Coronary artery (tissue), 2 donors: Measurements from ENCODE around the gene NCKAP5.
"Not testable (repeated sequence)": the region's sequence is repeated elsewhere in the genome, so short reads cannot be mapped to it uniquely, and the experiment has no call there.

Source experiments
- DNase-seq: peaks from one replicate; pipeline ENCODE4 v3.0.0-alpha.2; 2017; ENCODE audit warnings: low spot score
- H3K27ac ChIP-seq, 2 donors: fragments of 200-600 bp; sonication (generic); one replicate each; pipeline ENCODE4 v1.5.1; 2016 to 2019
- H3K4me3 ChIP-seq: fragments of 200-600 bp; sonication (generic); 2 replicates; pipeline ENCODE4 v1.5.1; 2016; ENCODE audit warnings: mild to moderate bottlenecking, moderate library complexity
- TF ChIP-seq, protein P1 (sequence below): fragments of 200-600 bp; sonication (generic); IDR thresholded peaks from one replicate; pipeline ENCODE4 v1.5.1; 2019; ENCODE audit warnings: antibody characterized with exemption

The NCKAP5 gene

DNA sequence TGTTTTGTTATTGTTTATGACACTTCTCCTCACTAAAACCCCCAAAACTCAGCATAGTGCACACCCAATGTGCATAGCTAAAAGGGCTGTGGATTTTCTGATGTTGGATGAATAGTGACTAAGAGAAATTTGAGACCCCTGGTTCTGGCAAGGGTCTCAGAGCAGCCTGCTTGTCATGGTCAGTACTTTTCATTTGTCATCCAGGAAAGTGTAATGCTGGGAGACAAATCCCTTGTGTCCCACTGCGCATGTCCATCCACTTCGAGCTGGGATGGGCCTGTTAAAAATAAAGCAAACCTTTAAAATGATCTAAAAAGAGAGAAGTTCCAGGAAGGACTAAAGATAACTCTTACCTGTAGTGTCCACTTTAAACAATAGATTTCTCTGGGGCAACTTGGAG, 851.3 kb downstream of the NCKAP5 start:
- no peak overlapping the region for H3K4me3 ChIP-seq
- DNase-seq: no peak
- TF ChIP-seq, protein P1, sequence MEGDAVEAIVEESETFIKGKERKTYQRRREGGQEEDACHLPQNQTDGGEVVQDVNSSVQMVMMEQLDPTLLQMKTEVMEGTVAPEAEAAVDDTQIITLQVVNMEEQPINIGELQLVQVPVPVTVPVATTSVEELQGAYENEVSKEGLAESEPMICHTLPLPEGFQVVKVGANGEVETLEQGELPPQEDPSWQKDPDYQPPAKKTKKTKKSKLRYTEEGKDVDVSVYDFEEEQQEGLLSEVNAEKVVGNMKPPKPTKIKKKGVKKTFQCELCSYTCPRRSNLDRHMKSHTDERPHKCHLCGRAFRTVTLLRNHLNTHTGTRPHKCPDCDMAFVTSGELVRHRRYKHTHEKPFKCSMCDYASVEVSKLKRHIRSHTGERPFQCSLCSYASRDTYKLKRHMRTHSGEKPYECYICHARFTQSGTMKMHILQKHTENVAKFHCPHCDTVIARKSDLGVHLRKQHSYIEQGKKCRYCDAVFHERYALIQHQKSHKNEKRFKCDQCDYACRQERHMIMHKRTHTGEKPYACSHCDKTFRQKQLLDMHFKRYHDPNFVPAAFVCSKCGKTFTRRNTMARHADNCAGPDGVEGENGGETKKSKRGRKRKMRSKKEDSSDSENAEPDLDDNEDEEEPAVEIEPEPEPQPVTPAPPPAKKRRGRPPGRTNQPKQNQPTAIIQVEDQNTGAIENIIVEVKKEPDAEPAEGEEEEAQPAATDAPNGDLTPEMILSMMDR: no peak
- no peak overlapping the region for H3K27ac ChIP-seq

DNA sequence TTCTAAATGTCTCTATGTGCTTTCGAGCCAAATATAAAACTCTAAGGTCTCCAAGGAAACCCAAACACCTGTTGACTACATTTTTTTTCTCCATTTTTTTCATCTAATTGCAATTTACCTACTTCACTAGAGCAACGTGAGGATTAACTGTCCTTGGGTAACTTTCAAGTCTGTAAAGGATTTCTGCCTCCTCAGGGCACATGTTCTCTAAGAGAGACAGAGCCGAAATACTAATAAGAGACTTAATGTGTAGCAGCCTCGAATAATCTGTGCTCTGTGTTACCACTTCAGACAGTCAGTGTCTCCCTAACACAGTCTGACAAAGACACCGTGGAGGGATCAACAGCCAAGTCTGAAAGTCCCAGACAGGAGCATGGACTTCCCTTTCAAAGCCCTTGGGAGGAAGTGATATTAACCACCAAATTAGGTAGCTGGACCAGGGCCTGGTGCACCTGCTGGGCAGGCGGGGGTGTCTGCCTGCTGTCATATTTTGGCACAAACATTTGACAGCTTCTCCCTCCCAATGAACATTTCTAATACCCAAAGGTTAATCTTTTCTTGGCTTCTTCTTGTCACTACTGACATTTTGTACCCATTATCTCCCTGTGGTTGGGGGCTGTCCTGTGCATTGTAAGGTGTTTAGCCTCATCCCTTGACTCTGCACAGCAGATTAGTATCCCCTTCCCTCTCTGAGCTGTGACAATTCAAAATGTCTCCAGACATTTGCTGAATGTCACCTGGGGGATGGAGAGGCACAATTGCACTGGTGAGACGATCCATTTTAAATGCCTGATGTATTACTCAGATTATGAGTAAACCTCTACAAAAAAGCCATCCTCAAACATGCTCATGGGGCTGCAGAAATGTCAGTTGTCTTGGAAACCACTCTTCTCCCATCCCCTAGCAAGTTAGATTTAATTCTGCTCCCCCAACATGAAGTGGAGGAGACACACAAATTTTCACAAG, 852.6 kb downstream of the NCKAP5 start:
- Histone ChIP-seq H3K4me3 (no peak overlapping the region), H3K27ac (no peak overlapping the region)
- no peak for DNase-seq
- TF ChIP-seq, protein P1: no peak

DNA sequence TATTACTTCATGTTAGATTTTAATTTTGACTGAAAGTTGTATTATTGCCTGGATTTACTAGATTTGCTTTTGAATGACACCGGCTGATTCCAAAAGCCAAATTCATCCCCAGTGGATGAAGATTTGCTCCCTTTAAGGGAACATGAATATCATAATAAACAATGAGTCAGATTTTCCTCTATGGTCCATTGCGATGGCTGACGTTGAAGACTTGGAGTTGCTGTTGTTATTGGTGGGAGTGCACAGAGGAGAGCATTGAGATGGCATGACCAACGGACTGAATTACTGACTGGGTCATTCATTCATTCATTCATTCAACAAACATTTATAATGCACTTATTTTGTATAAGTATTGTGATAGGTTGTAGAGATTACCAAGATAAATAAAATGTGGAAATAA, 864.9 kb downstream of the NCKAP5 start:
- no peak overlapping the region for H3K27ac ChIP-seq
- TF ChIP-seq, protein P1: no peak
- H3K4me3 ChIP-seq: no peak overlapping the region
- no peak for DNase-seq

DNA sequence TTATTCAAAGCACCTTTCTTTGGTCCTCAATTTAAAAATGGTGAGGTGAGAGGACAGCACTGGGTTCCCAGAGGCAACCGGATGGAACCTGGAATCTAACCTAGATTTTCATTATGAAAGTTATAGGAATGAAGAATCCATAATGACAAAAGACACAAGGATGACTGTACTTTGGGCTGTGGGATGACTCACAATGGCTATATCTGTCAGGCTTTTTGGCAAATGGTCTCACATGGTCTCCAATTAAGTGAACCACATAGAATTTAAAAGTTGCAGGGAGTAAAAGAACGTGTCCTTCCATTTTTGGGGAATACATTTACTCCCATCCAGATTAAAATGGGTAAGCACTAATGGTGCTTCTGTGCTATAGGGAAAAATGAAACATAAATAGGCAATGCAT, 866.5 kb downstream of the NCKAP5 start:
- DNase-seq: no peak
- TF ChIP-seq, protein P1: no peak
- Histone ChIP-seq H3K4me3 (no peak overlapping the region), H3K27ac (no peak overlapping the region)

DNA sequence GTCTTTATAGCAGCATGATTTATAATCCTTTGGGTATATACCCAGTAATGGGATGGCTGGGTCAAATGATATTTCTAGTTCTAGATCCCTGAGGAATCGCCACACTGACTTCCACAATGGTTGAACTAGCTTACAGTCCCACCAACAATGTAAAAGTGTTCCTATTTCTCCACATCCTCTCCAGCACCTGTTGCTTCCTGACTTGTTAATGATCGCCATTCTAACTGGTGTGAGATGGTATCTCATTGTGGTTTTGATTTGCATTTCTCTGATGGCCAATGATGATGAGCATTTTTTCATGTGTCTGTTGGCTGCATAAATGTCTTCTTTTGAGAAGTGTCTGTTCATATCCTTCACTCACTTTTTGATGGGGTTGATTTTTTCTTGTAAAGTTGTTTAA, 868.5 kb downstream of the NCKAP5 start:
- not testable (repeated sequence) for DNase-seq

DNA sequence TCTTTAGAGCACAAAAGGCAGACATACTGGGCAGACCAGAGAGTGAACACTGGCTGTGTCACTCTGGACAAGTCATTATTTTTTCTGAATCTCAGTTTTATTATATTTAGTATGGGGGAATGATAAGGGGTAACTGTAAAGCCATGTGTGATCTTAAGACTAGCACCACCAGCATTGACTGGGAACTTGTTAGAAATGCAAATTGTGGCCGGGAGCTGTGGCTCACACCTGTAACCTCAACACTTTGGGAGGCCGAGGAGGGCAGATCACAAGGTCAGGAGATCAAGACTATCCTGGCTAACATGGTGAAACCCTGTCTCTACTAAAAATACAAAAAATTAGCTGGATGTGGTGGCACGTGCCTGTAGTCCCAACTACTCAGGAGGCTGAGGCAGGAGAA, 869.9 kb downstream of the NCKAP5 start:
- not testable (repeated sequence) for H3K27ac ChIP-seq, DNase-seq

More for the DNA sequence above, 868.5 kb downstream of the NCKAP5 start:
- H3K27ac ChIP-seq, H3K4me3 ChIP-seq: not testable (repeated sequence)

DNA sequence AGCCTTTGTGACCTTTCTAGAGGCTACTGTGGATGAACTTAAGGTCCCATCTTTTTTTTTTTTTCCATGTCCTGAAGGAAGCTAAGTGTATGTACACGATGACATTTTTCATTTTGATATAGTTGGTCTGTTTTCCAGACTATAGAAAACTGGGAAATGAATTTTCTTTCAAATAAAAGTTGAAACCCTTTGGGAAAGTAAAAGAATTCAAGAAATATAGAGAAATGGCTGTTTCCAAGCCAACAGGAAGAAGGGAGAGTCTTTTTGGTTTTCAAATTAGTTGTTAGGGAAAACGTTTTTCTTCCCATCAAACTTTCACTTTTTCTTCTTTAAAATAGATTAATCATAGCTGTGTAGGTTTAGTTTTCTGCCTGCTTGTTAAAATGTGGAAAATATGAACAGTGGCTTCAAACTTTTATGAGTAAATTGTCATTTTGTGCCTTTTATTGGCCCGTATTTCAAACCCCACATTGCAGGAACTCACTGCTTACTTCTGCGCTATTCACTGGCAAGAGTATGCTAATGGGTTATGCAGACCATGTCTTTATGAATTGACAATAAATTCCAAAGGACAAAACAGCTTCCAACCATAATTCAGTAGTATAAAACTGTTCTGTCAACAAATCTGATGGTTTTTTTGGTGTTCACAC, 870.6 kb downstream of the NCKAP5 start:
- TF ChIP-seq, protein P1: no peak
- H3K27ac ChIP-seq: no peak overlapping the region
- H3K4me3 ChIP-seq: no peak overlapping the region
- DNase-seq: no peak

More for the DNA sequence above, 869.9 kb downstream of the NCKAP5 start:
- H3K4me3 ChIP-seq: not testable (repeated sequence)

DNA sequence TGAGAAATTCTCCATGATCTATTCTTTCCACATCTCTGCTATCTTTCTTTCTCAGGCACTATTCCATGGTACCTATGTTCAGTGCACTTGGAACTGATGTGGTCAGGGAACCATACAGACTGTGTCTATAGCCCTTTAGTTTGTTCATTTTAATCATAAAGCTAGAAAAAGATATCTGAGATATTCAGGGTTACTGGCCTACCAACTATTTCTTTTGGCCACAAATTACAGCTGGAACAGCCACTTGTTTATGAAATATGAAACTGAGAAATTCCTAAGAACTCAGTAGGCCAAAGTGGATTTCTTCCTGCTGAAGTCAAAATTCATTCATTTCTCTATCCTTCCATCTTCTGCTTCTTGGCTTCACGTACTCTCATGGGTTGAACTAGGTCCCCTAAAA, 875.4 kb downstream of the NCKAP5 start:
- no peak for DNase-seq
- TF ChIP-seq, protein P1: no peak
- H3K27ac ChIP-seq: no peak overlapping the region
- no peak overlapping the region for H3K4me3 ChIP-seq
